Activated CD8-positive, alpha-beta memory T cell treated with anti-CD3 and anti-CD28 coated beads for 48 hours (primary cell): Measurements from ENCODE around the gene AIP.
"Not testable (repeated sequence)": the region's sequence is repeated elsewhere in the genome, so short reads cannot be mapped to it uniquely, and the experiment has no call there.

Experiments used
- DNase-seq, 3 experiments: peaks; one replicate each; pipeline ENCODE4 v3.0.0-alpha.2; 2020; ENCODE audit warnings: low read depth in 2 of 3, low spot score in 2 of 3

AIP gene

GRCh38 chr11:67468456-67468758, 14.4 kb upstream of the AIP start:
- no peak for DNase-seq

DNA sequence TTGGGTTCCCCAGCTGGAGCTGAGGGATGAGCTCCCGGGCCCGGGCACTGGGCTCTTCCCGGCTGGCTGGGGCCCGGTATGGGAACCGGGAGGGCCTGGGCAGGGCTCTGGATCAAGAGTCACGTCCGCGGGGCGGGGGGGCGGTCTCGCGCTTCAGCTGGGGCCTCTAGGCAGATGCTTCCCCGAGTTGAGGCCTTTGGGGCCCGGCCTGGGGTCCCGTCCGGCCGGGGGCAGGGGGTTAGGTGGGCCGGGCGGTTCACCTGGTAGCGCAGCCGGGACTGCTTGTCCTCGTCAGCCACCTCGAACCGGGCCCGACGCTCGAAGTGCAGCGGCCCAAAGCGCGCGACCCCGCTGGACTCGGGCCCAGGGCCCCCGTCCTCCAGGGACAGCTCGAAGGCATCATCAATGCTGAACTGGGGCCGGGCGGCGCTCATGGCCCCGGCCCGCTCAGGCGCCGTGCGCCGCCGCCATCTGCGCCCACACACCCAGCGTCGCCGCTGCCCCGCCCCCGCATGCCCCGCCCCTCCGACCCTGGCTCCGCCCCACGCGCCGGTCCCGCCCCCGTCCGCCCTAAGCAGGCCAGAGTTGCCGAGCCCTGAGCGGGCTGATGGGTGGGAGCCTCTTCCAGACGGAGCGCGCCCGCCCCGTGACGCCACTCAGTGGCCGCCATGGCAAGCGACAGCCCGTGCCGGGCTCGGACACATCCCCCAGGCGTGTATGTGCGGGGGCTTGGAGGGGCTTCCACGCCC, 13.9 kb upstream of the AIP start, which contains the start of gene TMEM134:
TSS of gene TMEM134 (minus strand) at position 493 of the 749 bp plus-strand sequence. CDS start at position 434, 59 bp downstream.
- peak; percentile 84 to 91 (median 87) for DNase-seq

GRCh38 chr11:67469508-67469811, 13.4 kb upstream of the AIP start:
- DNase-seq: no peak

- DNase-seq: no peak
Observed at GRCh38 chr11:67470337-67471002, 12.4 kb upstream of the AIP start.

DNA sequence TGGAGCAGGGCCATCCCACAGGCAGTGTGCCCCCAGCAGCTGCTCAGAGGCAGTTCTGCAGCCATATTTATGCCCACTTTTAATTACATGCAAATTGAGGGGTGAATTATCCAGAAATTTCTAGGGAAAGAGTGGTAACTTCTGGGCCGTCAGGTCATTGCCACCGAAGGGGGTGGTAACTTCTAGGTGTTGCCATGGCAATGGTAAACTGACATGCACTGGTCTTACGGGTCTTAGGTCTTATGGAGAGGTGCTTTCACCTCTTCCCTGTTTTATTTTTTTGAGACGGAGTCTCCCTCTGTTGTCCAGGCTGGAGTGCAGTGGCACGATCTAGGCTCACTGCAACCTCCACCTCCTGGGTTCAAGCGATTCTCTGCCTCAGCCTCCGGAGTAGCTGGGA, 9.9 kb upstream of the AIP start:
- DNase-seq: no peak

DNA sequence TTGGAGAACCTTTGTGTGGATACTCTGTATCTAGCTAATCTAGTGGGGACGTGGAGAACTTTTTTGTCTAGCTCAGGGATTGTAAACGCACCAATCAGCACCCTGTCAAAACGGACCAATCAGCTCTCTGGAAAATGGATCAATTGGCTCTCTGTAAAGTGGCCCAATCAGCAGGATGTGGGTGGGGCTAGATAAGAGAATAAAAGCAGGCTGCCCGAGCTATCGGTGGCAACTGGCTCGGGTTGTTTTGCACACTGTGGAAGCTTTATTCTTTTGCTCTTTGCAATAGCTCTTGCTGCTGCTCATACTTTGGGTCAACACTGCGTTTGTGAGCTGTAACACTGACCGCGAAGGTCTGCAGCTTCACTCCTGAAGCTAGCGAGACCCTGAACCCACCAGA, 6.1 kb upstream of the AIP start:
- not testable (repeated sequence) for DNase-seq

DNA sequence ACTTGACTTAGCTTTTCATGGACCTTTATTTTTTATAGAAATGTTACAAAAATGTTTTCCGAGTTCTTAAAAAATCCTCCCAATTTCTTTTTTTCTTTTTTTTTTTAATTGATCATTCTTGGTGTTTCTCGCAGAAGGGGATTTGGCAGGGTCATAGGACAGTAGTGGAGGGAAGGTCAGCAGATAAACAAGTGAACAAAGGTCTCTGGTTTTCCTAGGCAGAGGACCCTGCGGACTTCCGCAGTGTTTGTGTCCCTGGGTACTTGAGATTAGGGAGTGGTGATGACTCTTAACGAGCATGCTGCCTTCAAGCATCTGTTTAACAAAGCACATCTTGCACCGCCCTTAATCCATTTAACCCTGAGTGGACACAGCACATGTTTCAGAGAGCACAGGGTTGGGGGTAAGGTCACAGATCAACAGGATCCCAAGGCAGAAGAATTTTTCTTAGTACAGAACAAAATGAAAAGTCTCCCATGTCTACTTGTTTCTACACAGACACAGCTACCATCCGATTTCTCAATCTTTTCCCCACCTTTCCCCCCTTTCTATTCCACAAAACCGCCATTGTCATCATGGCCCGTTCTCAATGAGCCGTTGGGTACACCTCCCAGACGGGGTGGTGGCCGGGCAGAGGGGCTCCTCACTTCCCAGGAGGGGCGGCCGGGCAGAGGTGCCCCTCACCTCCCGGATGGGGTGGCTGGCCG, 5.3 kb upstream of the AIP start:
- not testable (repeated sequence) for DNase-seq

GRCh38 chr11:67482275-67482826, 475 bp upstream of the AIP start:
- no peak for DNase-seq

DNA sequence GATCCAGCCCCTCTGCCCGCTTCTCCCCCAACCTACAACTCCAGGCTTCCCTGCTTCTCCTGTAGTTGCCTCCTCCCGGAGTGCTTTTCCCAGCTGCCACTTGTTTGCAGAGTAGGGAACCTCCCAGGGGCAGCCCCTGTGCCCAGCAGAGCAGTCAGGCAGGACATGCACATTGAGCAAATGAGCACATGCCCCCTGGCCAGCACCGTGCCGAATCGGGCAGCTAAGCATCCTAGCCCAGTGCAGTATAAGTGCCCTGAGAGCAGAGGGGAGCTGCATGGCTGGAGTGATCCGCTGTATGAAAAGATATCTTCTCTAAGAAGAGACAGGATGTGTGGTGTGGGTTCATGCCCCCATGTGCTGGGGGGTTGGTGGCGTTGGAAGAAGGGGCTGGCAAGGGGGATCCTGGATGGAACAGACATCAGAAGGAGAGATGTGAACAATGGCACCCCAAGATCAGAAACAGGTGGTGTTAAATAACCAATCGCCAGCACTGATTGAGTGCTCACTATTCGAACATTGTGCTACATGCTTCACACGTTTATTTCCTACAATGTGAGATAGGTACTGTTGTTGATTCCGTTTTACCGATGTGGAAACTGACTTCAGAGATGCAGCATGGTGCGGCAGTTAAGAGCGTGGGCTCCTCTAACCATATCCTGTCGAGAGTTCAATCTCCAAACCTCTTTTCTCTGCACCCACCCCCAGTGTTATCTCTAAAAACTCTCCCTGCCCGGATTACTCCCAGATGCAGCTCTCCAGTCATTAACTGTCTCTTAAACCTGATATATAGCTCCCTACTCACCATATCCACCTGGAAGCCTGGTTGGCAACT, 1.2 kb downstream of the AIP start:
- DNase-seq: no peak

- no peak for DNase-seq
Observed at GRCh38 chr11:67484847-67485311, 2.1 kb downstream of the AIP start.

GRCh38 chr11:67485873-67486361, 3.1 kb downstream of the AIP start:
- not testable (repeated sequence) for DNase-seq

GRCh38 chr11:67486481-67487195, 3.8 kb downstream of the AIP start:
- no peak for DNase-seq

DNA sequence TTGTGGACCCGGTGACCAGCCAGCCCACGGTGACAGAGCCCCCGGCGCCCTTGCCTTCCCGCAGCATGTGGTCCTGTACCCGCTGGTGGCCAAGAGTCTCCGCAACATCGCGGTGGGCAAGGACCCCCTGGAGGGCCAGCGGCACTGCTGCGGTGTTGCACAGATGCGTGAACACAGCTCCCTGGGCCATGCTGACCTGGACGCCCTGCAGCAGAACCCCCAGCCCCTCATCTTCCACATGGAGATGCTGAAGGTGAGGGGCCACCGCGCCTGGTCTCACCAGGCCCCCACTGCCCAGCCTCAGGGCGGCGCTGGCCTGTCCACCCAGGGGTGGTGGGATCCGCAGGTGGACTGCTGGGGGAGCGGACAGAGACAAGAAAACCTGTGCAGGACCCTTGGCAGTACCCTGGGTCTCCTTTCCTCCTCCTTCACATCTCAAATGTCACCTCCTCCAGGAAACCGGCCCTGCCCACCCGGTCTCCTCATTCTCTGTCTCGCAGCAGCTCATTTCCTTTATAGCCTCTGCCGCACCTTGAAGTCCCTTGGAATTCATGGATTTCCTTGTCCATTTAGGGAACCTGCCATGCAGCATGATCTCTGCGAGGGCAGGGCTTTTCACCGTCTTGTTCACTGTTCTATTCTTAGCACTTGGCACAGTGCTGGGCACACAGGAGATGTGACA, 6.5 kb downstream of the AIP start:
- no peak for DNase-seq

DNA sequence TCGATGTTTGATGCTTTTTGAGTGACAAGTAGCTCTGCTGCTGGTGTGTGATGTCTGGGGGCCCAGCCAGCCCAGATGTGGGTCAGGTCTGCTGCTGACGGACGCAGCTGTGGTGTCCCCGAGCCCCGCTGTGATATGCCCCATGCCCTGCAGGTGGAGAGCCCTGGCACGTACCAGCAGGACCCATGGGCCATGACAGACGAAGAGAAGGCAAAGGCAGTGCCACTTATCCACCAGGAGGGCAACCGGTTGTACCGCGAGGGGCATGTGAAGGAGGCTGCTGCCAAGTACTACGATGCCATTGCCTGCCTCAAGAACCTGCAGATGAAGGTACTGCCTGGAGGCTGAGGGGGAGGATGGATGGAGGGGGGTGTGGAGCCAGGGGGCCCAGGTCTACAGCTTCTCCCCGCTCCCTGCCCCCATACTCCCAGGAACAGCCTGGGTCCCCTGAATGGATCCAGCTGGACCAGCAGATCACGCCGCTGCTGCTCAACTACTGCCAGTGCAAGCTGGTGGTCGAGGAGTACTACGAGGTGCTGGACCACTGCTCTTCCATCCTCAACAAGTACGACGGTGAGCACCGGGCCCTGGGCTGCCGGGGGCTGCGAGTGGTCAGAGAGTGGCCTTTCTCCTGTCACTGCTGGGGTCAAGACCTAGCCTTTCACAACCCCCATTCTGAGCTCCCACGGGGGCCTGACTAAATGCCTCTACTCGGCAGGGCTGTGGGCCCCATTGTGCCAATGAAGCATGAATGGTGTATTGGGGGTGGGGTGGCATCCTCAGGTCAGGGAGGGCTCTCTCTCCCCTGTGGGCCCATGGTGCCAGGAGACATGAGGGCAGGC, 7.3 kb downstream of the AIP start:
- DNase-seq: no peak

- no peak for DNase-seq
Observed at GRCh38 chr11:67490727-67491065, 7.9 kb downstream of the AIP start.

GRCh38 chr11:67491276-67492068, 8.6 kb downstream of the AIP start:
- DNase-seq: no peak

DNA sequence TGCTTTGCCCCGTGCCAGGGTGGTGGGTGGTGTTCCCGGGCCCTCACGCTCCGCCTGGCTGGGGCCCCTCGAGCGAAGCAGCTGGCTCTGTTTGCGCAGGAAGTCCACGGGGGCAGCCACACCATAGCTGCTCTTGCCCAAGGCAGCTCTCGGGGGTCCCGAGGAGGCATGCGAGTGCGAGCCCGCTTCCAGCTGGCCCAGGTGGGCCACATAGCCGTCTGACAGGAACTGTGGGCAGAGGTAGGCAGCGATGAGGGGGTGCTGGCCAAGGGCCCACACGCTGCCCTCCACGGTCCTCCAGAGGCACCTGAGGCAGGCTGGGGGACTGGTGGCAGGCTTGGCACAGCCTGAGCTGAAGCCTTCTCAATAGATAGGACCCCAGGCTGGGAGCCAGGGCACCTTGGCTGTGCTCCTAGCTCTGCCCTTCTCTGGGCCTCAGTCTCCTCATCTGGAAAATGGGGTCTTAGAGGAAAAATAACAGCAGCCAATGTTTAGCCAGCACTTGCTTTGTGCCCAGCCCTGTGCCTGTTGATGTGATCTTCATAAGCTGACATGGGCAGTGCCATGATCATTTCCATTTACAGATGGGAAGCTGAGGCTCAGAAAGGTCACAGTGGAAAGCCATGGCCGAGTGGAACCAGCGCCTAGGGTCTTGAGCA, 9.4 kb downstream of the AIP start:
- no peak for DNase-seq
